Neural cell (in vitro differentiated cells): ENCODE measurements around the gene HSD17B13. TPM values are rescaled to one million over a fixed set of nuclear protein-coding genes. Genes with fewer than 3 reads are reported as not detected.

ENCODE experiments used
- H2AFZ ChIP-seq: fragments of 200-600, 300-800 bp; sonication (generic), shearing (Covaris generic); 2 replicates; pipeline ENCODE4 v1.6.0; 2014; ENCODE audit warnings: low read depth, mild to moderate bottlenecking, antibody characterized with exemption, low read length, moderate library complexity
- H3F3A ChIP-seq: fragments of 200-600 bp; shearing (Covaris generic); 2 replicates; pipeline ENCODE4 v1.6.1; 2016; ENCODE audit warnings: mild to moderate bottlenecking, moderate library complexity, mixed read lengths, antibody characterized with exemption, low read length; ENCODE audit not compliant: insufficient read depth, poor library complexity, severe bottlenecking
- H3K27ac ChIP-seq: fragments of 200-600, 300-800 bp; sonication (generic), shearing (Covaris generic); 2 replicates; pipeline ENCODE4 v1.5.1; 2014; ENCODE audit warnings: mild to moderate bottlenecking, low read length, moderate library complexity
- H3K27me3 ChIP-seq: fragments of 300-800, 200-600 bp; sonication (generic), shearing (Covaris generic); 2 replicates; pipeline ENCODE4 v1.6.0; 2014; ENCODE audit warnings: mild to moderate bottlenecking, low read depth, low read length, moderate library complexity; ENCODE audit not compliant: insufficient read depth
- H3K36me3 ChIP-seq: fragments of 300-800, 200-600 bp; sonication (generic), shearing (Covaris generic); 2 replicates; pipeline ENCODE4 v1.5.1; 2014; ENCODE audit warnings: mild to moderate bottlenecking, antibody characterized with exemption, low read length, moderate library complexity; ENCODE audit not compliant: insufficient read depth
- H3K4me2 ChIP-seq: fragments of 300-800, 200-600 bp; sonication (generic), shearing (Covaris generic); 2 replicates; pipeline ENCODE4 v1.6.0; 2014; ENCODE audit warnings: mild to moderate bottlenecking, low read length
- H3K4me3 ChIP-seq: fragments of 300-800, 200-600 bp; sonication (generic), shearing (Covaris generic); 2 replicates; pipeline ENCODE4 v1.5.1; 2014; ENCODE audit warnings: mild to moderate bottlenecking, low read length, moderate library complexity
- H3K79me2 ChIP-seq: fragments of 200-600 bp; shearing (Covaris generic); replicated peaks from 2 replicates; pipeline ENCODE4 v1.6.0; 2014; ENCODE audit warnings: mild to moderate bottlenecking, low read length, moderate library complexity; ENCODE audit not compliant: insufficient read depth
- H3K9ac ChIP-seq: fragments of 300-800, 200-600 bp; sonication (generic), shearing (Covaris generic); 2 replicates; pipeline ENCODE4 v1.6.1; 2016; ENCODE audit warnings: mild to moderate bottlenecking, low read length, mixed read lengths
- H3K9me2 ChIP-seq: fragments of 200-600 bp; shearing (Covaris generic); 2 replicates; pipeline ENCODE4 v1.6.1; 2016; ENCODE audit warnings: mild to moderate bottlenecking, low read length, mixed read lengths; ENCODE audit not compliant: insufficient read depth
- H3K9me3 ChIP-seq: fragments of 200-600, 300-800 bp; sonication (generic), shearing (Covaris generic); 2 replicates; pipeline ENCODE4 v1.6.1; 2016; ENCODE audit warnings: mild to moderate bottlenecking, mixed run types, low read length, moderate library complexity, mixed read lengths
- H4K20me1 ChIP-seq: fragments of 200-600 bp; shearing (Covaris generic); 2 replicates; pipeline ENCODE4 v1.6.1; 2016; ENCODE audit warnings: mild to moderate bottlenecking, mixed run types; ENCODE audit not compliant: insufficient read depth
- CTCF ChIP-seq: fragments of 450-650 bp; IDR thresholded peaks from 2 replicates; pipeline ENCODE4 v1.5.1; 2014; ENCODE audit warnings: antibody characterized with exemption, mild to moderate bottlenecking, moderate library complexity; ENCODE audit not compliant: poor library complexity, severe bottlenecking
- EP300 ChIP-seq: fragments of 450-650 bp; conservative IDR thresholded peaks from 2 replicates; pipeline ENCODE4 v1.6.1; 2014; ENCODE audit warnings: antibody characterized with exemption, mild to moderate bottlenecking, moderate library complexity; ENCODE audit not compliant: poor library complexity, severe bottlenecking
- EZH2 ChIP-seq: fragments of 200-600, 300-800 bp; shearing (Covaris generic), sonication (generic); IDR thresholded peaks from 2 replicates; pipeline ENCODE4 v1.6.1; 2014; ENCODE audit warnings: antibody characterized with exemption, low read length, borderline replicate concordance, mild to moderate bottlenecking; ENCODE audit not compliant: insufficient read depth, poor library complexity, severe bottlenecking
- MXI1 ChIP-seq: fragments of 450-650 bp; conservative IDR thresholded peaks from 2 replicates; pipeline ENCODE4 v1.6.1; 2014; ENCODE audit warnings: antibody characterized with exemption, mild to moderate bottlenecking; ENCODE audit not compliant: poor library complexity, severe bottlenecking
- POLR2AphosphoS5 ChIP-seq: IDR thresholded peaks from 2 replicates; pipeline ENCODE4 v1.6.1; 2012
- RAD21 ChIP-seq: fragments of 450-650 bp; conservative IDR thresholded peaks from 2 replicates; pipeline ENCODE4 v1.6.1; 2014; ENCODE audit warnings: antibody characterized with exemption, mild to moderate bottlenecking, moderate library complexity
- REST ChIP-seq: IDR thresholded peaks from 2 replicates; pipeline ENCODE4 v1.6.1; 2012; ENCODE audit warnings: borderline replicate concordance
- SMC3 ChIP-seq: fragments of 450-650 bp; conservative IDR thresholded peaks from 2 replicates; pipeline ENCODE4 v1.6.1; 2014; ENCODE audit warnings: antibody characterized with exemption, mild to moderate bottlenecking, moderate library complexity; ENCODE audit not compliant: poor library complexity
- TAF1 ChIP-seq: IDR thresholded peaks from 2 replicates; pipeline ENCODE4 v1.6.1; 2012; ENCODE audit warnings: low read depth
- polyA plus RNA-seq: library from polyadenylated mRNA; depleted of rRNA; stranded (reverse); fragments of >200 nt; gene quantifications from 2 replicates; pipeline ENCODE4 v1.2.3, GENCODE V29; 2014

HSD17B13 gene
- polyA plus RNA-seq, 1 donor from 2014 or later = not detected

- Histone ChIP-seq H2AFZ (no peak overlapping the region), H3K36me3 (no peaks in the 10 kb centered on the region), H3K79me2 (no peaks in the 10 kb centered on the region), H3K4me2 (no peak overlapping the region), H3K9me3 (no peaks in the 10 kb centered on the region), H3K9me2 (no peaks in the 10 kb centered on the region), H3K4me3 (no peak overlapping the region), H3K9ac (no peak overlapping the region), H3F3A (no peaks in the 10 kb centered on the region), H3K27ac (no peak overlapping the region), H4K20me1 (no peaks in the 10 kb centered on the region), H3K27me3 (no peaks in the 10 kb centered on the region)
- no peak for TF ChIP-seq EP300
- TF ChIP-seq TAF1 = no peak
- no peak for TF ChIP-seq RAD21
- TF ChIP-seq REST = no peak
- no peak for TF ChIP-seq CTCF
- no peak for TF ChIP-seq POLR2AphosphoS5
- TF ChIP-seq EZH2 = no peak
- no peak for TF ChIP-seq SMC3
- no peak for TF ChIP-seq MXI1
These were observed 16.8 kb upstream of the HSD17B13 start for GRCh38 chr4:87339440-87339839.

- no peak overlapping the region for H2AFZ ChIP-seq
- H3K9me3 ChIP-seq = no peaks in the 10 kb centered on the region
- no peak overlapping the region for H3K9ac ChIP-seq
- H3K4me3 ChIP-seq = no peak overlapping the region
- H3F3A ChIP-seq = no peaks in the 10 kb centered on the region
- H3K36me3 ChIP-seq = no peaks in the 10 kb centered on the region
- H3K9me2 ChIP-seq = no peaks in the 10 kb centered on the region
- no peak overlapping the region for H3K27ac ChIP-seq
- H4K20me1 ChIP-seq = no peaks in the 10 kb centered on the region
- H3K4me2 ChIP-seq = no peak overlapping the region
- TF ChIP-seq MXI1 (no peak), EZH2 (no peak), EP300 (no peak), RAD21 (no peak), CTCF (no peak), TAF1 (no peak), REST (no peak), POLR2AphosphoS5 (no peak), SMC3 (no peak)
- no peaks in the 10 kb centered on the region for H3K27me3 ChIP-seq
- H3K79me2 ChIP-seq = no peaks in the 10 kb centered on the region
These were observed 14.7 kb upstream of the HSD17B13 start for GRCh38 chr4:87337361-87337760.
